ENCODE results near the gene APLN.

DNA sequence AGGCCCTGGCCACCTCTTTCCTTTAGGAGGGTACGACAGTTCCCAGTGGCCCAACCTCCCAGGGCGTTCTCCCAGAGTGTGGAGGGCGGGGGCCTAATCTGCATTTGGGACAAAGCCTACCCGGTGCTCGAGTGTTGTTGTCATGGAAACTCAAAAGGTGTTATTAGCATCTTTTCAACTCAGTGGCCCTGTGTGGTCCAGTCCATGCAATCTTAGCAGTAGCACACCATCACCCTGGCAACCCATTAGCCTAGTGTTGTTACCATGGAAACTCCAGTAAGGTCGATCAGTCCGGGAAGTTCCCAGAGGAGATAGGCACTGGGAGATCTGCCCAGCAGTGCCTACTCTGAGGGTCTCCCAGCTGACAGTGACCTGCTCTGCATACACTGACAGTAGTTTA, 20.2 kb downstream of the APLN start:
- TF ChIP-seq, protein P1, sequence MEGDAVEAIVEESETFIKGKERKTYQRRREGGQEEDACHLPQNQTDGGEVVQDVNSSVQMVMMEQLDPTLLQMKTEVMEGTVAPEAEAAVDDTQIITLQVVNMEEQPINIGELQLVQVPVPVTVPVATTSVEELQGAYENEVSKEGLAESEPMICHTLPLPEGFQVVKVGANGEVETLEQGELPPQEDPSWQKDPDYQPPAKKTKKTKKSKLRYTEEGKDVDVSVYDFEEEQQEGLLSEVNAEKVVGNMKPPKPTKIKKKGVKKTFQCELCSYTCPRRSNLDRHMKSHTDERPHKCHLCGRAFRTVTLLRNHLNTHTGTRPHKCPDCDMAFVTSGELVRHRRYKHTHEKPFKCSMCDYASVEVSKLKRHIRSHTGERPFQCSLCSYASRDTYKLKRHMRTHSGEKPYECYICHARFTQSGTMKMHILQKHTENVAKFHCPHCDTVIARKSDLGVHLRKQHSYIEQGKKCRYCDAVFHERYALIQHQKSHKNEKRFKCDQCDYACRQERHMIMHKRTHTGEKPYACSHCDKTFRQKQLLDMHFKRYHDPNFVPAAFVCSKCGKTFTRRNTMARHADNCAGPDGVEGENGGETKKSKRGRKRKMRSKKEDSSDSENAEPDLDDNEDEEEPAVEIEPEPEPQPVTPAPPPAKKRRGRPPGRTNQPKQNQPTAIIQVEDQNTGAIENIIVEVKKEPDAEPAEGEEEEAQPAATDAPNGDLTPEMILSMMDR (conservative IDR thresholded peaks at IDR 0.05 in 1 of 2, IDR thresholded peaks at IDR 0.05 in 1 of 2; ENCODE audit: low read depth in 1 of 2, low read length in 2 of 2) = no peak
- no peak for TF ChIP-seq EZH2 (IDR thresholded peaks at IDR 0.05; ENCODE audit: low read length, missing control alignments)

Data from fibroblast of lung (primary cell).